ENCODE measurements around the gene FUT6. TPM values are rescaled to one million over a fixed set of nuclear protein-coding genes. Genes with fewer than 3 reads are reported as not detected.

The FUT6 gene
- total RNA-seq, 1 experiment from 2014 or later = not detected

- intact Hi-C loops (cut with micrococcal nuclease; ENCODE audit: unreplicated experiment) = no loop called here
- POLR2A ChIA-PET (ENCODE audit: low non-redundant PET) = no interaction called here
Observed at GRCh38 chr19:5865772-5866171, 26.3 kb upstream of the FUT6 start.

GRCh38 chr19:5864725-5865486, 25.4 kb upstream of the FUT6 start:
- no peak overlapping the region for H3K4me3 ChIP-seq (ENCODE audit: low read depth, low read length, poor library complexity, severe bottlenecking)
- no peak for DNase-seq (ENCODE audit: low spot score)
- intact Hi-C loops (cut with micrococcal nuclease; ENCODE audit: unreplicated experiment) = no loop called here
- ChIA-PET CTCF (no interaction called here), POLR2A (ENCODE audit: low non-redundant PET) (no interaction called here)
- no TSS peak for BruUV-seq (replicated peaks)
- H3K27me3 ChIP-seq (replicated peaks; ENCODE audit: insufficient read depth, low read depth, low read length, poor library complexity) = no peaks in the 10 kb centered on the region
- H3K27ac ChIP-seq (ENCODE audit: low read depth, low read length, poor library complexity, severe bottlenecking) = no peak overlapping the region
- no peaks in the 10 kb centered on the region for H3K4me1 ChIP-seq (ENCODE audit: insufficient read depth, low read length, poor library complexity, severe bottlenecking)
- H3K9me3 ChIP-seq (ENCODE audit: low read depth, low read length, poor library complexity, severe bottlenecking) = no peaks in the 10 kb centered on the region
- no peaks in the 10 kb centered on the region for H3K36me3 ChIP-seq (ENCODE audit: insufficient read depth, low read length, poor library complexity, severe bottlenecking)
- TF ChIP-seq CTCF (conservative IDR thresholded peaks at IDR 0.05; ENCODE audit: low read depth, low read length) = no peak
- no peak for TF ChIP-seq EZH2 (IDR thresholded peaks at IDR 0.05; ENCODE audit: borderline replicate concordance, low read depth, low read length, poor library complexity, severe bottlenecking)

More at GRCh38 chr19:5865772-5866171, 26.3 kb upstream of the FUT6 start:
- TF ChIP-seq EZH2 (IDR thresholded peaks at IDR 0.05; ENCODE audit: borderline replicate concordance, low read depth, low read length, poor library complexity, severe bottlenecking) = no peak
- no peak for TF ChIP-seq CTCF (conservative IDR thresholded peaks at IDR 0.05; ENCODE audit: low read depth, low read length)
- Histone ChIP-seq H3K36me3 (ENCODE audit: insufficient read depth, low read length, poor library complexity, severe bottlenecking) (no peaks in the 10 kb centered on the region), H3K27me3 (replicated peaks; ENCODE audit: insufficient read depth, low read depth, low read length, poor library complexity) (no peaks in the 10 kb centered on the region), H3K27ac (ENCODE audit: low read depth, low read length, poor library complexity, severe bottlenecking) (no peak overlapping the region), H3K9me3 (ENCODE audit: low read depth, low read length, poor library complexity, severe bottlenecking) (no peaks in the 10 kb centered on the region), H3K4me3 (ENCODE audit: low read depth, low read length, poor library complexity, severe bottlenecking) (no peak overlapping the region), H3K4me1 (ENCODE audit: insufficient read depth, low read length, poor library complexity, severe bottlenecking) (no peaks in the 10 kb centered on the region)
- BruUV-seq (replicated peaks) = no TSS peak
- DNase-seq (ENCODE audit: low spot score) = no peak
- CTCF ChIA-PET = interaction anchor here (0.6 kb wide), 1 partner anchor 92 kb away, joined by 5 read pairs; no protein-coding TSS in a partner anchor

GRCh38 chr19:5864013-5864720, 24.7 kb upstream of the FUT6 start:
- ChIA-PET CTCF (no interaction called here), POLR2A (ENCODE audit: low non-redundant PET) (no interaction called here)
- no TSS peak for BruUV-seq (replicated peaks)
- TF ChIP-seq EZH2 (IDR thresholded peaks at IDR 0.05; ENCODE audit: borderline replicate concordance, low read depth, low read length, poor library complexity, severe bottlenecking) = no peak
- no peak for TF ChIP-seq CTCF (conservative IDR thresholded peaks at IDR 0.05; ENCODE audit: low read depth, low read length)
- intact Hi-C loops (cut with micrococcal nuclease; ENCODE audit: unreplicated experiment) = no loop called here
- no peak overlapping the region for H3K27ac ChIP-seq (ENCODE audit: low read depth, low read length, poor library complexity, severe bottlenecking)
- no peaks in the 10 kb centered on the region for H3K36me3 ChIP-seq (ENCODE audit: insufficient read depth, low read length, poor library complexity, severe bottlenecking)
- DNase-seq (ENCODE audit: low spot score) = no peak
- H3K4me3 ChIP-seq (ENCODE audit: low read depth, low read length, poor library complexity, severe bottlenecking) = no peak overlapping the region
- H3K4me1 ChIP-seq (ENCODE audit: insufficient read depth, low read length, poor library complexity, severe bottlenecking) = no peaks in the 10 kb centered on the region
- H3K27me3 ChIP-seq (replicated peaks; ENCODE audit: insufficient read depth, low read depth, low read length, poor library complexity) = no peaks in the 10 kb centered on the region
- H3K9me3 ChIP-seq (ENCODE audit: low read depth, low read length, poor library complexity, severe bottlenecking) = no peaks in the 10 kb centered on the region

Measured in A673 (cell line).